ENCODE data around the gene DEFB131B. TPM values are rescaled to one million over a fixed set of nuclear protein-coding genes. Genes with fewer than 3 reads are reported as not detected.

DEFB131B gene
- total and polyA plus RNA-seq, 2 donors from 2014 or later: not detected

DNA sequence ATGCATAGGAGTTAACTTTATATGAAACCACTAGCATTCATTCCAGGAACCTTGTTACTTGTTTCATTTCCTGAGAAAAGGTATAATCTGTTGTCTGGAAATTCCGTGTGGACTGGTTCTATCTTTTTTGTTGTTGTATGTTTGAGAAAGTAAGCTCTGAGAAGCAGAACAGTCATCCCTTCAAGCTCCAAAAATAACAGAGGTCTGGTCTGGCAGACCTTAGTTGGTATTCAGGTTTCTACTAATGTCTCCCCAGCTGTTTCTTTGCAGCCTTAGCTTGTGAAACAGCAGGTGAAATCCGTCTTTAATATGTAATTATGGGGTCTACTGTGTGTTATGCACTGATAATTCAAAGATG lies 53.0 kb downstream of the DEFB131B start:
- no peak for FAIRE-seq
- Histone ChIP-seq H3K4me1 (ENCODE audit: control insufficient read depth in 2 of 3, insufficient read depth in 2 of 3, low read depth in 1 of 3, low read length in 3 of 3) (peaks cover 0 to 40% (median 23%) of the 10 kb centered on the region in 3 donors), H3K27ac (ENCODE audit: low read depth in 2 of 2, low read length in 2 of 2) (no peak overlapping the region), H3K36me3 (ENCODE audit: control insufficient read depth in 2 of 3, insufficient read depth in 3 of 3, low read length in 3 of 3) (no peaks in the 10 kb centered on the region), H3K9ac (ENCODE audit: low read length in 3 of 3) (no peak overlapping the region), H3K27me3 (ENCODE audit: control insufficient read depth, insufficient read depth, low read length) (no peaks in the 10 kb centered on the region), H3K4me3 (ENCODE audit: low read length in 3 of 3) (no peak overlapping the region), H3K9me3 (ENCODE audit: control insufficient read depth in 2 of 3, insufficient read depth in 1 of 3, low read length in 3 of 3) (no peaks in the 10 kb centered on the region)
- no peak for DNase-seq
- intact Hi-C loops (cut with DNase I): no loop called here
- TF ChIP-seq, protein P1, sequence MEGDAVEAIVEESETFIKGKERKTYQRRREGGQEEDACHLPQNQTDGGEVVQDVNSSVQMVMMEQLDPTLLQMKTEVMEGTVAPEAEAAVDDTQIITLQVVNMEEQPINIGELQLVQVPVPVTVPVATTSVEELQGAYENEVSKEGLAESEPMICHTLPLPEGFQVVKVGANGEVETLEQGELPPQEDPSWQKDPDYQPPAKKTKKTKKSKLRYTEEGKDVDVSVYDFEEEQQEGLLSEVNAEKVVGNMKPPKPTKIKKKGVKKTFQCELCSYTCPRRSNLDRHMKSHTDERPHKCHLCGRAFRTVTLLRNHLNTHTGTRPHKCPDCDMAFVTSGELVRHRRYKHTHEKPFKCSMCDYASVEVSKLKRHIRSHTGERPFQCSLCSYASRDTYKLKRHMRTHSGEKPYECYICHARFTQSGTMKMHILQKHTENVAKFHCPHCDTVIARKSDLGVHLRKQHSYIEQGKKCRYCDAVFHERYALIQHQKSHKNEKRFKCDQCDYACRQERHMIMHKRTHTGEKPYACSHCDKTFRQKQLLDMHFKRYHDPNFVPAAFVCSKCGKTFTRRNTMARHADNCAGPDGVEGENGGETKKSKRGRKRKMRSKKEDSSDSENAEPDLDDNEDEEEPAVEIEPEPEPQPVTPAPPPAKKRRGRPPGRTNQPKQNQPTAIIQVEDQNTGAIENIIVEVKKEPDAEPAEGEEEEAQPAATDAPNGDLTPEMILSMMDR (IDR thresholded peaks at IDR 0.05; ENCODE audit: borderline replicate concordance, extremely low read depth, insufficient read depth): no peak

DNA sequence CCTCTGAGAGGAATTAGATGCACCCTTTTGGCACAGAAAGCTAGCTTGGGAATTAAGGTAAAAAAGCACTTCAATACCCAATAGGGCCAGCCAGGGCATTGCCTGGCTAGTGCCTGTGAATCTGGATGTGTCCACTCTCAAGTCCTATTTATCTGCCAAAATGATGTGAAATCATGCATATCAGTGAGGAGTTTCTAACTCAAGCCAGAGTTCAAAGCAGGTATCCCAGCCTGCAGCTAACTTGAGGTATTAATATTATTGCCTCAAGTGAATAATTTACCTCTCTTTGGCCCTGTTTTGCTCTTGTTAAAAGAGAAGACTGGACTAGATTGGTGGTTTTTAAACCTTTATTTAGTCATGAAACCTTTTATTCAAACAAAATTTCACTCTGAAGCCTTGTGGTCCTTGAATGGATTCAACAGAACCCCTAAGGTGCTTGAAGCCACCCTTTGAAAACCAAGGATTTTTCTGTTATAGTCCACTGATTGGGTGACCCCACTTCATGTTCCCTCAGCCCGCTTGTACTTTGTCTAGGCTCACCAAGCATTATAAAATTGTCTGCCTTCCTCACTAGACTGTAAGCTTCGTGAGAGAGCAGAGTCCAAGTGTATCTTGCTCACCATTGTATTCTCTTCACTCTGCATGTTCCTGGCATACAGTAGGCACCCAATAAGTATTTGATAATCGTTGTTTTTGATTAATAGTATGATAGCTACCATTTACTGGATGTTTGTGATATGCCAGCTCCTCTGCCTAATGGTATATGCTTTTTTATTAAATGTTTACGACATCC lies 55.1 kb downstream of the DEFB131B start:
- H3K9me3 ChIP-seq (ENCODE audit: control insufficient read depth in 2 of 3, insufficient read depth in 1 of 3, low read length in 3 of 3): no peaks in the 10 kb centered on the region
- H3K4me1 ChIP-seq (ENCODE audit: control insufficient read depth in 2 of 3, insufficient read depth in 2 of 3, low read depth in 1 of 3, low read length in 3 of 3): peaks cover 0 to 40% (median 23%) of the 10 kb centered on the region in 3 donors
- H3K9ac ChIP-seq (ENCODE audit: low read length in 3 of 3): no peak overlapping the region
- H3K27me3 ChIP-seq (ENCODE audit: control insufficient read depth, insufficient read depth, low read length): no peaks in the 10 kb centered on the region
- DNase-seq (no peak), FAIRE-seq (no peak)
- peak overlapping the region in 2 of 3 donors; percentile 12 to 40 for H3K4me3 ChIP-seq (ENCODE audit: low read length in 3 of 3)
- TF ChIP-seq, protein P1 (IDR thresholded peaks at IDR 0.05; ENCODE audit: borderline replicate concordance, extremely low read depth, insufficient read depth): no peak
- peak overlapping the region in 1 of 2 donors; percentile 39 for H3K27ac ChIP-seq (ENCODE audit: low read depth in 2 of 2, low read length in 2 of 2)
- no peaks in the 10 kb centered on the region for H3K36me3 ChIP-seq (ENCODE audit: control insufficient read depth in 2 of 3, insufficient read depth in 3 of 3, low read length in 3 of 3)
- intact Hi-C loops (cut with DNase I): no loop called here

Other genes starting within 250 kb of the DEFB131B start
- not detected for gene DEFB108B, start 45.3 kb upstream of the DEFB131B start, total RNA-seq
- not detected for gene DEFB108B, start 45.3 kb upstream of the DEFB131B start, polyA plus RNA-seq (ENCODE audit: insufficient read depth, low read depth, low replicate concordance)
- gene XNDC1N, start 50.1 kb downstream of the DEFB131B start, total RNA-seq: 14.3 TPM
- gene XNDC1N, start 50.1 kb downstream of the DEFB131B start, polyA plus RNA-seq (ENCODE audit: insufficient read depth, low read depth, low replicate concordance): 4.6 TPM
- 59.4 TPM for gene RNF121, start 50.6 kb downstream of the DEFB131B start, total RNA-seq
- 37.1 TPM for gene RNF121, start 50.6 kb downstream of the DEFB131B start, polyA plus RNA-seq (ENCODE audit: insufficient read depth, low read depth, low replicate concordance)
- 19.5 TPM for gene IL18BP, start 120.5 kb downstream of the DEFB131B start, total RNA-seq
- 21.1 TPM for gene IL18BP, start 120.5 kb downstream of the DEFB131B start, polyA plus RNA-seq (ENCODE audit: insufficient read depth, low read depth, low replicate concordance)
- 198 TPM for gene NUMA1, start 202.1 kb downstream of the DEFB131B start, total RNA-seq
- 85.3 TPM for gene NUMA1, start 202.1 kb downstream of the DEFB131B start, polyA plus RNA-seq (ENCODE audit: insufficient read depth, low read depth, low replicate concordance)
- gene LRRC51, start 202.4 kb downstream of the DEFB131B start, total RNA-seq: 23.3 TPM
- 28.9 TPM for gene LRRC51, start 202.4 kb downstream of the DEFB131B start, polyA plus RNA-seq (ENCODE audit: insufficient read depth, low read depth, low replicate concordance)
- 111 TPM for gene LAMTOR1, start 224.8 kb downstream of the DEFB131B start, total RNA-seq
- gene LAMTOR1, start 224.8 kb downstream of the DEFB131B start, polyA plus RNA-seq (ENCODE audit: insufficient read depth, low read depth, low replicate concordance): 189 TPM
- not detected for gene TOMT, start 227.5 kb downstream of the DEFB131B start, total RNA-seq
- gene TOMT, start 227.5 kb downstream of the DEFB131B start, polyA plus RNA-seq (ENCODE audit: insufficient read depth, low read depth, low replicate concordance): not detected
- 30.0 TPM for gene ANAPC15, start 234.2 kb downstream of the DEFB131B start, total RNA-seq
- 79.8 TPM for gene ANAPC15, start 234.2 kb downstream of the DEFB131B start, polyA plus RNA-seq (ENCODE audit: insufficient read depth, low read depth, low replicate concordance)